SKM-1 treated with dmso at 0.1 percent for 144 hours (cell line): ENCODE results near the gene CATSPER2.
"Not testable (repeated sequence)": the region's sequence is repeated elsewhere in the genome, so short reads cannot be mapped to it uniquely, and the experiment has no call there.

Experiments used
- DNase-seq: peaks from one replicate; lab custom pipeline; 2025; ENCODE audit not compliant: unreplicated experiment; lab: John Stamatoyannopoulos, UW

Gene CATSPER2

GRCh38 chr15:43593328-43594190 is 55.1 kb downstream of the CATSPER2 start, which contains the start of gene CKMT1B:
Gene CKMT1B (plus strand): TSS chr15:43594027. CDS start chr15:43594219, 192 bp downstream.
- DNase-seq, result not testable (repeated sequence)

GRCh38 chr15:43592841-43593240 is 55.8 kb downstream of the CATSPER2 start:
- DNase-seq, result not testable (repeated sequence)

- not testable (repeated sequence) for DNase-seq
Observed at GRCh38 chr15:43589778-43590466, 58.7 kb downstream of the CATSPER2 start, which contains the start of gene PPIP5K1. Gene PPIP5K1 (minus strand): TSS chr15:43590208. CDS start chr15:43584504, 5,704 bp downstream.
